ENCODE data around the gene KAT6B.

DNA sequence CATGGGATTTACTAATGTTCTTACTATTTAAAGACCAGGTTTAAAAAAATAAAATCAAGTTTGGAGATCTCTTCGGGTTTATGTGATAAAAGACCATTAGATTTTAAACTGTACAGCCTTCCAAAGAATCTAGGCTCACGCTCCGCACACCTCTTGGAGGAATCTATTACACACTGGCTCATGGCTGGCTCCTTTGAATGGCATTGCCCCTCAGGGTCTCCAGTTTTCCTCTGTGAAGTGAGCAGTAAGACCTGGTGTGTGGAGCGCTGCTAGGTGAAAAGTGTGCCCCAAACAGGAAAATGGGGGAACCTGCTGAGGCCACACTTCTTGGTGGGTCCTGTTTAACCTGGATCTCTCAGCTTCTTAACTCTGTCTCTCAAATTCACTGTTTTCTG is 142.3 kb downstream of the KAT6B start:
- TF ChIP-seq, protein P1, sequence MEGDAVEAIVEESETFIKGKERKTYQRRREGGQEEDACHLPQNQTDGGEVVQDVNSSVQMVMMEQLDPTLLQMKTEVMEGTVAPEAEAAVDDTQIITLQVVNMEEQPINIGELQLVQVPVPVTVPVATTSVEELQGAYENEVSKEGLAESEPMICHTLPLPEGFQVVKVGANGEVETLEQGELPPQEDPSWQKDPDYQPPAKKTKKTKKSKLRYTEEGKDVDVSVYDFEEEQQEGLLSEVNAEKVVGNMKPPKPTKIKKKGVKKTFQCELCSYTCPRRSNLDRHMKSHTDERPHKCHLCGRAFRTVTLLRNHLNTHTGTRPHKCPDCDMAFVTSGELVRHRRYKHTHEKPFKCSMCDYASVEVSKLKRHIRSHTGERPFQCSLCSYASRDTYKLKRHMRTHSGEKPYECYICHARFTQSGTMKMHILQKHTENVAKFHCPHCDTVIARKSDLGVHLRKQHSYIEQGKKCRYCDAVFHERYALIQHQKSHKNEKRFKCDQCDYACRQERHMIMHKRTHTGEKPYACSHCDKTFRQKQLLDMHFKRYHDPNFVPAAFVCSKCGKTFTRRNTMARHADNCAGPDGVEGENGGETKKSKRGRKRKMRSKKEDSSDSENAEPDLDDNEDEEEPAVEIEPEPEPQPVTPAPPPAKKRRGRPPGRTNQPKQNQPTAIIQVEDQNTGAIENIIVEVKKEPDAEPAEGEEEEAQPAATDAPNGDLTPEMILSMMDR (IDR thresholded peaks at IDR 0.05 in 4 of 5, conservative IDR thresholded peaks at IDR 0.05 in 1 of 5) = no peak
- TF ChIP-seq POLR2A (IDR thresholded peaks at IDR 0.05) = no peak
